NT2/D1 (cell line): ENCODE data around the gene CREG2.

Experiments
- SUZ12 ChIP-seq: IDR thresholded peaks from 2 replicates; pipeline ENCODE4 v1.6.1; 2011; ENCODE audit not compliant: insufficient read length, insufficient read depth; ENCODE audit errors: extremely low read depth
- YY1 ChIP-seq: IDR thresholded peaks from 2 replicates; pipeline ENCODE4 v1.6.1; 2011; ENCODE audit not compliant: insufficient read length, insufficient read depth

DNA sequence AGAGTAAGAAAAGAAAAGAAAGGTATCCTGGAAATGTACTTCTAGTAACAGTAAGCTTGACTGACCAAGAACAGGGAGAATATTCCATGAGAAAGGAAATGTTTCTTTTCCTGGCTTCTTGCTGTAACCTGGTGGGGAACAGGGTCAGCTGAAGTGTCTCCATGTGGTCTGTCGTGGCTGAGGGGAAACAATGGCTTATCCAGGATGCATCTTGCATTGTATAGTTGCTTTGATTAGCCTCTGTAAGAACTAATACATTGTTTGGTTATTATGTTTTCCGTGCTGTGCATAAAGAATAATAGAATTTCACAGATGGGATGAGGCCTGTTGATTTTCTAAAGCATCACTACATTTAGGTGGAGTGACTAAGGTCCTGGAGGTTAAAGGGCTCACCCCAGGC, 4.9 kb downstream of the CREG2 start:
- TF ChIP-seq YY1 (no peak), SUZ12 (no peak)
